Measurements from ENCODE around the gene PCCA.
"Not testable (repeated sequence)": the region's sequence is repeated elsewhere in the genome, so short reads cannot be mapped to it uniquely, and the experiment has no call there.

PCCA gene

GRCh38 chr13:100240109-100240779 lies 151.4 kb downstream of the PCCA start:
- DNase-seq (ENCODE audit: low read depth, low spot score) = no peak

- DNase-seq (ENCODE audit: low read depth, low spot score) = no peak
Measured at GRCh38 chr13:100244431-100244830, 155.5 kb downstream of the PCCA start.

- DNase-seq (ENCODE audit: low read depth, low spot score) = no peak
Measured at GRCh38 chr13:100245104-100245503, 156.2 kb downstream of the PCCA start.

DNA sequence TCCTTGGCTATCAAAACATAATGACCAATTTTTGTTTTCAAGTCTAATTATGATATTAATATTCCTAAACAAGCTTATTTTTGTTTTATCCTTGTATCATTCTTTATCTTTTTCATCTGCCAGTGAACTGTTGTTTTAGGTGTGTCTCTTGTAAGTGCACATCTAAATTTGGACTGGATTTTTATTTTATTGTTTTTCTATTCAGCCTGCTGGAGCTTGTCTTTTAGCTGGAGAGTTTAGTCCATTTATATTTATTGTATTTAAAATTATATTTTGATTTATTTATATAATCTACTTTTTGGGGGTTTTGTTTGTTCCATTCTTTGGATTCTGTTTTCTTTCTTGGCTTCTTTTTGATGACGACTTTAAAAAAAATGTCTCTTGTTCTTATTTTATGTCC lies 159.0 kb downstream of the PCCA start:
- no peak for DNase-seq (ENCODE audit: low read depth, low spot score)

GRCh38 chr13:100254002-100254401 lies 165.1 kb downstream of the PCCA start:
- DNase-seq (ENCODE audit: low read depth, low spot score) = no peak

DNA sequence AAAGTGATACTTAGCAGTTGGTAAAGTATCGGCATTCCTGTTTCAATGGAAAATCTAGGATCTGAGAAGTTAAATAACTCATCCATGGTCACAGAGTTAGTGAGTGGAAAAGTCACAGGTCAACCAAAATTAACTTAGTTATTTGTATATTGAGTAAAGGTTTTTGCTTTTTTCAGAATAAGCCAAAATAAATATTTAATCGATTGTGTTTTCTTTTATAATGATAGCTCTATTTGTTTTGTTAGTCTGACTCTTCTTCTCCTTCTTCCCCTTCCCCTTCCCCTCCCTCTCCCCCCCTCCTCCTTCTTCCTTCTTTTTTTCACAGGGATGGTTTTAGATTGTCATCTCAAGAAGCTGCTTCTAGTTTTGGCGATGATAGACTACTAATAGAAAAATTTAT lies 173.5 kb downstream of the PCCA start:
- no peak for DNase-seq (ENCODE audit: low read depth, low spot score)

GRCh38 chr13:100266026-100266425 lies 177.1 kb downstream of the PCCA start:
- DNase-seq (ENCODE audit: low read depth, low spot score) = no peak

DNA sequence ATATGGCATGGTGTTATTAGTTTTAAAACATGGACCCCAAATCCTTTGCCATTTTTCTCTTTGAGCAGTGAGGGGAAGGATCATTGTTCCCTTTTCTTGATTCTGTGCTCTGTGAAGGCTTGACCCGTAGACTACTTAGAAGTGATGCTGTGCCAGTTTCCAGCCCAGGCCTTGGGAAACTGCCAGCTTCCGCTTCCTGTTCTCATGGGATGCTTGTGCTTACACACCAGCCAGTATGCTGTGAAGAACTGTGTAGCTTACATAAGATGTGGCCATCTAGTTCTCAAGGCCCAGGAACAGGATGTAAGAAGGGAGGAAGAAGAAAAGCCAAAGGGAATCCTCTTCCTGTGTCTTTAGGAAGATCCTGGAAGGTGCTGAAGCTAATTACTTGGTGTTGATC lies 180.9 kb downstream of the PCCA start:
- DNase-seq (ENCODE audit: low read depth, low spot score) = no peak

DNA sequence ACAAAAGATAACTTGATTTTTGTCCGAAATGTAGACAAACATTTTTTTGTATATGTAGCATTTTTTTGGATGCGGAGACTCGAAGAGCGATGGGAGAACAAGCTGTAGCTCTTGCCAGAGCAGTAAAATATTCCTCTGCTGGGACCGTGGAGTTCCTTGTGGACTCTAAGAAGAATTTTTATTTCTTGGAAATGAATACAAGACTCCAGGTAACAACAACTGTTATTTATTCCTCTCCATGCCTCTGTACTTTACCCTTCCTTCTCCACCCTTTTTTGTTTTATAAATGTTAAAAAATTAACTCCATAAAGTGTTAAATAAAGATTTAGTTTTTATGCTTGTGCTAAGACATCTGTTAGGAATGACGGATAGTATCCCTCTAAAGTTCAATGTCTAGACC lies 184.2 kb downstream of the PCCA start:
- DNase-seq (ENCODE audit: low read depth, low spot score) = no peak

GRCh38 chr13:100273552-100273951 lies 184.7 kb downstream of the PCCA start:
- DNase-seq (ENCODE audit: low read depth, low spot score) = no peak

DNA sequence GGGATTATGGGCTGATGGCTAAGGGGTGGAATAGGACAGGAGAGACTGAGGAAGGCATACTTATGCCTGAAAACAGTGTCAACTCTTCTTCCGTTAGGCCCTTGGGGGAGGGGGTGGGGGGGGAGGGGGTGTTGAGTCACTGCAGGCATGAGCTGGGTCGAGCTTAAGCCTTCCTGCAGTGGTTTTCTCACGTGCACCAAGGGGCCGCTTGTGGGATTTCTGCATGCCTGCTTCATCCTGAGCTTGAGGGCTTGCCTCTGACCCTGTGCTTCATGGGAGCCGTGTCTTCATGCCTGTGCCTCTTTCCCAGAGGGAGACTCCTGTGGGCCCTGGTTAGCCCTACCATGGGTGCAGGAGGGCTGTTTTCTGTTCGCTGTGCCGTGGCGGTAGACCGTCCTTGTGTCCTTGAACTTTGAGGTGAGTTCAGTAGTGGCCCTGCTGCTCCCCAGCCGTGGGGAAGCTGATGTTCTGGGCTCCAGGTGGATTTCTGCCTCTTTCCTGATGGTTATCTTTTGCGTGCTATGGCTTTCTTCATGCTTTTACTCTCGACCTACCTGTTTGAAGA lies 186.1 kb downstream of the PCCA start:
- no peak for DNase-seq (ENCODE audit: low read depth, low spot score)

- no peak for DNase-seq (ENCODE audit: low read depth, low spot score)
Measured at GRCh38 chr13:100275746-100276145, 186.9 kb downstream of the PCCA start.

DNA sequence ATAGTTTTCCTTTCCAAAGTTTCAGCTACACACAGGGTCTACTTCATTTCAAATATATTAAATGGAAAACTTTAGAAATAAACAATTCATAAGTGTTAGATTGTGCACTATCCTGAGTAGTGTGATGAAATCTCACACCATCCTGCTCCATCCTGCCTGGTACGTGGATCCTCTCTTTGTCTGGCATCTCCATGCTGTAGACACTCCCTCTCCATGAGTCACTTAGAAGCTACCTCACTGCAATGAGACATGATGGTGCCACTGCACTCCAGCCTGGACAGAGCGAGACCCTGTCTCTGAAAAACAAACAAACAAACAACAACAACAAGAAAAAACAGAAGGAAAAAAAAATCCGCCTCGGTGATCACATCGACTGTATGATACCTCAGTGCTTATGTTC lies 191.8 kb downstream of the PCCA start:
- DNase-seq (ENCODE audit: low read depth, low spot score) = no peak

- not testable (repeated sequence) for DNase-seq (ENCODE audit: low read depth, low spot score)
Measured at GRCh38 chr13:100282306-100282705, 193.4 kb downstream of the PCCA start.

- no peak for DNase-seq (ENCODE audit: low read depth, low spot score)
Measured at GRCh38 chr13:100290165-100290801, 201.4 kb downstream of the PCCA start.

- DNase-seq (ENCODE audit: low read depth, low spot score) = no peak
Measured at GRCh38 chr13:100291624-100292023, 202.7 kb downstream of the PCCA start.

- DNase-seq (ENCODE audit: low read depth, low spot score) = no peak
Measured at GRCh38 chr13:100297413-100297812, 208.5 kb downstream of the PCCA start.

DNA sequence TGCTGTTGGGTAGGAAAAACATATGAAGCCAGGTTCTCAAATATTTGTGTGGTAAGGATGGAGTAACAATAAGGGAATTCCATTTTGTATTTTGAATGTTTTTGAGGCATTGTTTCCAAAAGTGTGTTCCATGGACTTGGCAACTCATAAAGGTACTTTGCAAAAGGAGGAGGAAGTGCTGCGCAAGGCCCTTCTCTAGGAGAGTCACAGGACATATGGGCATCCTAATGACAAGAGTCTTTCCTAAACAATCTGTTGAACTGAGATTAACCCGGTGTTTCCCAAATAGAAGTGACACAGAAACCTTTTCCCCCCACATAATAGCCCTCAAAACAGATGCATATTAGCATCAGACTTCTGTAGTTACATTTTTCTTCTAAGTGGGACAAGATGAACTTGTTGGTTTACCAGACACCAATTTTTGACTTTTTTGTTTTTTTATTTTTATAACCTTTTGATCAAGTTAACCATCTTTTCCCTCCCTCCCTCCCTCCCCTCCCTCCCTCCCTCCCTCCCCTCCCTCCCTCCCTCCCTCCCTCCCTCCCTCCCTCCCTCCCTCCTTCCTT lies 209.3 kb downstream of the PCCA start:
- no peak for DNase-seq (ENCODE audit: low read depth, low spot score)

- DNase-seq (ENCODE audit: low read depth, low spot score) = no peak
Measured at GRCh38 chr13:100298691-100299090, 209.8 kb downstream of the PCCA start.

- DNase-seq (ENCODE audit: low read depth, low spot score) = no peak
Measured at GRCh38 chr13:100300243-100300642, 211.3 kb downstream of the PCCA start.

DNA sequence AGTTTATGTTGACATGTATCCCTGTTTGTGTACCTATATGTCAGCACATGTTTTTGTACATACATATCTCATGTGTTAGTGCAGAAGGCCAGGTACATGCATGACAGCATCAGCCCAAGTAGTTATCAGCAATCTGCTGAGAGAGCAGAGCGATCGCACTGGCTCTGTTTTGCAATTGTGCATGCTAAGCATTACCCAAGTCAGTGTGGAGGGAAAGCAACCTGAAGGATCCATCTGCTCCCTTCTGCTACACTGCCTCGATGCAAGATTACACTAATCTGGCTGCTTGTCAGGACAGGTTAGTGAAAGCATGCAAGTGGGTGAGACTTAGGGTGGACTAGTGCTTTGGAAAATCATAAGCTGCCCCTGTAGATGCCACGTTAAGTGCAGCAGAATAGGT lies 211.8 kb downstream of the PCCA start:
- DNase-seq (ENCODE audit: low read depth, low spot score) = no peak

DNA sequence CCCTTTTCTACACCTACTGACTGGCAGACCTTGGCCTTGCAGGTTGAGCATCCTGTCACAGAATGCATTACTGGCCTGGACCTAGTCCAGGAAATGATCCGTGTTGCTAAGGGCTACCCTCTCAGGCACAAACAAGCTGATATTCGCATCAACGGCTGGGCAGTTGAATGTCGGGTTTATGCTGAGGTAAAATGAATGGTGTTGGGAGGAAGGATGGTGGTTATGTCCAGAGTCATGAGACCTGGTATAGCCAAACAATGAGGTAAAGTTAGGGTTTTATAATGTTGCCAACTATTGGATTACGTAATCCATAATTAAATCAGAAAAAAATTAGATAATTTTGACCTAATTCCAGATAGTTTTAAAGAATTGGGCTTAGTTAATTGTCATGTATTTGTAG lies 212.5 kb downstream of the PCCA start:
- DNase-seq (ENCODE audit: low read depth, low spot score) = no peak

GRCh38 chr13:100302391-100302790 lies 213.5 kb downstream of the PCCA start:
- no peak for DNase-seq (ENCODE audit: low read depth, low spot score)

Data from activated CD4-positive, CD25-positive, alpha-beta regulatory T cell treated with anti-CD3 and anti-CD28 coated beads, Interleukin-2, amount 50 U/mL, for 16 hours (primary cell).